GM19240 (cell line): Measurements from ENCODE around the gene ZNF316.
"Not testable (repeated sequence)": the region's sequence is repeated elsewhere in the genome, so short reads cannot be mapped to it uniquely, and the experiment has no call there.

Experiments
- DNase-seq: peaks from one replicate; pipeline ENCODE4 v3.0.0; 2011; ENCODE audit warnings: low spot score; ENCODE audit not compliant: insufficient read length

ZNF316 gene

GRCh38 chr7:6646465-6646864, 9.3 kb downstream of the ZNF316 start:
- DNase-seq, result no peak

- no peak for DNase-seq
Observed at GRCh38 chr7:6647080-6647479, 10.0 kb downstream of the ZNF316 start.

GRCh38 chr7:6647541-6647940, 10.4 kb downstream of the ZNF316 start:
- no peak for DNase-seq

GRCh38 chr7:6648066-6648814, 11.1 kb downstream of the ZNF316 start:
- no peak for DNase-seq

- DNase-seq, result no peak
Observed at GRCh38 chr7:6648815-6649104, 11.6 kb downstream of the ZNF316 start.

GRCh38 chr7:6649241-6649961, 12.3 kb downstream of the ZNF316 start:
- no peak for DNase-seq

- no peak for DNase-seq
Observed at GRCh38 chr7:6650086-6650485, 13.0 kb downstream of the ZNF316 start.

- no peak for DNase-seq
Observed at GRCh38 chr7:6650521-6651011, 13.4 kb downstream of the ZNF316 start.

GRCh38 chr7:6651851-6652445, 14.8 kb downstream of the ZNF316 start:
- no peak for DNase-seq

GRCh38 chr7:6652446-6653011, 15.4 kb downstream of the ZNF316 start:
- no peak for DNase-seq

- DNase-seq, result no peak
Observed at GRCh38 chr7:6653071-6654003, 16.2 kb downstream of the ZNF316 start.

GRCh38 chr7:6654113-6654841, 17.2 kb downstream of the ZNF316 start:
- no peak for DNase-seq

GRCh38 chr7:6654842-6655610, 17.9 kb downstream of the ZNF316 start:
- DNase-seq, result no peak

GRCh38 chr7:6655636-6656385, 18.7 kb downstream of the ZNF316 start:
- DNase-seq, result no peak

GRCh38 chr7:6656413-6656812, 19.3 kb downstream of the ZNF316 start:
- no peak for DNase-seq

- no peak for DNase-seq
Observed at GRCh38 chr7:6658618-6659345, 21.7 kb downstream of the ZNF316 start.

GRCh38 chr7:6670851-6671250, 33.7 kb downstream of the ZNF316 start:
- not testable (repeated sequence) for DNase-seq

- DNase-seq, result no peak
Observed at GRCh38 chr7:6675807-6676405, 38.8 kb downstream of the ZNF316 start.
